ENCODE data around the gene OR10T2. TPM values are rescaled to one million over a fixed set of nuclear protein-coding genes. Genes with fewer than 3 reads are reported as not detected.

The OR10T2 gene
- total RNA-seq, 1 experiment from 2014 or later, result not detected

GRCh38 chr1:158371188-158371953, 27.9 kb downstream of the OR10T2 start:
- no TSS peak for BruUV-seq (replicated peaks)
- TF ChIP-seq EZH2 (IDR thresholded peaks at IDR 0.05; ENCODE audit: borderline replicate concordance, low read depth, low read length, poor library complexity, severe bottlenecking), result no peak
- no peak for TF ChIP-seq CTCF (conservative IDR thresholded peaks at IDR 0.05; ENCODE audit: low read depth, low read length)
- ChIA-PET CTCF (no interaction called here), POLR2A (ENCODE audit: low non-redundant PET) (no interaction called here)
- peaks cover 3% of the 10 kb centered on the region for H3K9me3 ChIP-seq (ENCODE audit: low read depth, low read length, poor library complexity, severe bottlenecking)
- no peak overlapping the region for H3K27ac ChIP-seq (ENCODE audit: low read depth, low read length, poor library complexity, severe bottlenecking)
- no peak overlapping the region for H3K4me3 ChIP-seq (ENCODE audit: low read depth, low read length, poor library complexity, severe bottlenecking)
- DNase-seq (ENCODE audit: low spot score), result no peak
- peaks cover 24% of the 10 kb centered on the region for H3K27me3 ChIP-seq (replicated peaks; ENCODE audit: insufficient read depth, low read depth, low read length, poor library complexity)
- no peaks in the 10 kb centered on the region for H3K36me3 ChIP-seq (ENCODE audit: insufficient read depth, low read length, poor library complexity, severe bottlenecking)
- H3K4me1 ChIP-seq (ENCODE audit: insufficient read depth, low read length, poor library complexity, severe bottlenecking), result no peaks in the 10 kb centered on the region
- intact Hi-C loops (cut with micrococcal nuclease; ENCODE audit: unreplicated experiment), result no loop called here

GRCh38 chr1:158366783-158367182, 32.5 kb downstream of the OR10T2 start:
- ChIA-PET CTCF (no interaction called here), POLR2A (ENCODE audit: low non-redundant PET) (no interaction called here)
- Histone ChIP-seq H3K27me3 (replicated peaks; ENCODE audit: insufficient read depth, low read depth, low read length, poor library complexity) (peaks cover 17% of the 10 kb centered on the region), H3K4me3 (ENCODE audit: low read depth, low read length, poor library complexity, severe bottlenecking) (no peak overlapping the region), H3K27ac (ENCODE audit: low read depth, low read length, poor library complexity, severe bottlenecking) (no peak overlapping the region), H3K9me3 (ENCODE audit: low read depth, low read length, poor library complexity, severe bottlenecking) (peaks cover 1% of the 10 kb centered on the region), H3K36me3 (ENCODE audit: insufficient read depth, low read length, poor library complexity, severe bottlenecking) (no peaks in the 10 kb centered on the region), H3K4me1 (ENCODE audit: insufficient read depth, low read length, poor library complexity, severe bottlenecking) (no peaks in the 10 kb centered on the region)
- TF ChIP-seq EZH2 (IDR thresholded peaks at IDR 0.05; ENCODE audit: borderline replicate concordance, low read depth, low read length, poor library complexity, severe bottlenecking) (no peak), CTCF (conservative IDR thresholded peaks at IDR 0.05; ENCODE audit: low read depth, low read length) (no peak)
- no peak for DNase-seq (ENCODE audit: low spot score)
- no TSS peak for BruUV-seq (replicated peaks)
- intact Hi-C loops (cut with micrococcal nuclease; ENCODE audit: unreplicated experiment), result no loop called here

GRCh38 chr1:158362941-158363340, 36.3 kb downstream of the OR10T2 start:
- H3K27ac ChIP-seq (ENCODE audit: low read depth, low read length, poor library complexity, severe bottlenecking), result no peak overlapping the region
- BruUV-seq (replicated peaks), result no TSS peak
- H3K27me3 ChIP-seq (replicated peaks; ENCODE audit: insufficient read depth, low read depth, low read length, poor library complexity), result peaks cover 5% of the 10 kb centered on the region
- intact Hi-C loops (cut with micrococcal nuclease; ENCODE audit: unreplicated experiment), result no loop called here
- POLR2A ChIA-PET (ENCODE audit: low non-redundant PET), result no interaction called here
- H3K9me3 ChIP-seq (ENCODE audit: low read depth, low read length, poor library complexity, severe bottlenecking), result no peaks in the 10 kb centered on the region
- no peaks in the 10 kb centered on the region for H3K4me1 ChIP-seq (ENCODE audit: insufficient read depth, low read length, poor library complexity, severe bottlenecking)
- TF ChIP-seq CTCF (conservative IDR thresholded peaks at IDR 0.05; ENCODE audit: low read depth, low read length) (no peak), EZH2 (IDR thresholded peaks at IDR 0.05; ENCODE audit: borderline replicate concordance, low read depth, low read length, poor library complexity, severe bottlenecking) (no peak)
- CTCF ChIA-PET, result no interaction called here
- H3K36me3 ChIP-seq (ENCODE audit: insufficient read depth, low read length, poor library complexity, severe bottlenecking), result no peaks in the 10 kb centered on the region
- no peak for DNase-seq (ENCODE audit: low spot score)
- H3K4me3 ChIP-seq (ENCODE audit: low read depth, low read length, poor library complexity, severe bottlenecking), result no peak overlapping the region
